ENCODE measurements around the gene RPS16.

Gene RPS16

DNA sequence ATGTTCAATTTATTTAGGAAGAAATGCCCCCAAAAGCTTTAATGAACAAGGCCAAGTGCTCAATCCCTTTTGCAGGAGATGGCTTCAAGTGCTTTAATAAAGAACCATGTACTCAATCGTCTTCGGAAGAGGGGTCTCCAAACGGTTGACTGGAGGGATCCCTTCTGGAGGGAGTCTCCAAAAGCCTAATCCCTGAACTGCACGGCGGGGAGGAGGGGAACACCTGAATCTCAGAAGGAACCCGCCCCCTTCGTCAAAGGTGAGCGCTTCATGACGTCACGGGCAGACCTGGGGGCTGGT, 45.3 kb downstream of the RPS16 start:
- H3K9me3 ChIP-seq (ENCODE audit: control insufficient read depth, insufficient read depth, low read depth, low read length), result no peaks in the 10 kb centered on the region
- peaks cover 59% of the 10 kb centered on the region for H3K36me3 ChIP-seq (ENCODE audit: control insufficient read depth, insufficient read depth, low read length)
- peak overlapping the region; percentile 71 for H3K4me3 ChIP-seq (ENCODE audit: low read depth, low read length)
- H3K27ac ChIP-seq (ENCODE audit: low read depth, low read length), result peak overlapping the region; percentile 85
- no peaks in the 10 kb centered on the region for H3K27me3 ChIP-seq (ENCODE audit: control insufficient read depth, insufficient read depth, low read length)
- H3K9ac ChIP-seq (ENCODE audit: low read length), result peak overlapping the region; percentile 93
- peaks cover 5% of the 10 kb centered on the region; the same call in 1 of the 2 replicates for H3K4me1 ChIP-seq (ENCODE audit: control insufficient read depth, insufficient read depth, low read length)

DNA sequence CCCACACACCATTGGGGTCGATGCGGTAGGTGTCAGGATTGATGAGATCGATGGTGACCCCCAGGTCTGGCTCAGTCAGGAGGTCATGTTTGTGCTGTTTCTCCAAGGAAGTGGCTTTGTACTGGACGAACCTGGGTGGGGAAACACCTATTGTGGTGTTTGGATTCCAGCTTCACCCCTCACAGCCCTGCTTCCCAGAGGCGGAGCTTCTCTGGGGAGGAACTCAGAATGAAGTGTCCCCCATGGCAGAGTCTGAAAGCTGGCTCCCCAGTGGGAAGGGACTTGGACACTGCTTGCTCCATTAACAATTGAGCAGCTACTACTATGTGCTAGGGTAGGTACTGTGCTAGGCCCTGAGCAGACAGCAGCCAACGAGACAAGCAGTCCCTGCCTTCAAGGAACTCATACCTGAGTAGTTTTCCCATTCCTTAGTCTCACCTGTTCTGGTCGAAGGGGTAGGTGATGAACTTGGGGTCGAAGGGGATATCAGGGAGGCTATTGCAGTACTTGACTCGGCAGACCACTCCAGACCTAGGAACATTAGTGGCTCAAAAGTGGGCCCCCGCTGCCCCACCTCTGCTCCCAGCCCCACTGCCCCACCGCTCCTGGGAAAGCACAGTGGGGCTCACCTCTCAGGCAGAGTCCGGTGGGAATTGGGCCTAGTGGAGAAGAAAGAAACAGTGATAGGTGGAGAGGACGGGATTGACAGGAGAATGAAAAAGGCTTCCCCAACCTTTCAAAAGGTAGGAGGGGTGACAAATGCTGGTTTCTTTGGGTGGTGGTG, 45.9 kb downstream of the RPS16 start:
- H3K4me1 ChIP-seq (ENCODE audit: control insufficient read depth, insufficient read depth, low read length), result peaks cover 5% of the 10 kb centered on the region; the same call in 1 of the 2 replicates
- H3K4me3 ChIP-seq (ENCODE audit: low read depth, low read length), result peak overlapping the region; percentile 71
- no peaks in the 10 kb centered on the region for H3K9me3 ChIP-seq (ENCODE audit: control insufficient read depth, insufficient read depth, low read depth, low read length)
- no peak overlapping the region for H3K27ac ChIP-seq (ENCODE audit: low read depth, low read length)
- H3K36me3 ChIP-seq (ENCODE audit: control insufficient read depth, insufficient read depth, low read length), result peaks cover 59% of the 10 kb centered on the region
- no peaks in the 10 kb centered on the region for H3K27me3 ChIP-seq (ENCODE audit: control insufficient read depth, insufficient read depth, low read length)
- peak overlapping the region; percentile 93 for H3K9ac ChIP-seq (ENCODE audit: low read length)

DNA sequence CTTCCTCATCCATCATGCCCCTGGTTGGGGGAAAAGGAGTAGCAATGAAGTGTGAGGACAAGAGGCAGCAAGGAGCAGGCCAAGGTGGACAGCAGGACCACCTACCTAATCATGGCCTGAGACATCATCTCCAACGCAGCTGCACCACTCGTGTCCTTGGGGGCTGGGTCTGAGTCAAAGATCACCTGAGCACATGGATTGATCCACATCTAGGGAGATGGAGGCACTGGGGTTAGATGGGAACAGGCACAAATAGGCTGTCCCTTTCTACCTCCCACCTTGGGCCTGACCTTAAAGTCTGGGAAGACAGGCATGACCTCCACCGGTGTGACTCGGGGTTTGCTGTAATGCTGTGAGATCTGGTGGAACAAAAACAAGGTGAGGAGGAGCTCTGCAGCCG, 47.1 kb downstream of the RPS16 start:
- Histone ChIP-seq H3K36me3 (ENCODE audit: control insufficient read depth, insufficient read depth, low read length) (peaks cover 61% of the 10 kb centered on the region), H3K27me3 (ENCODE audit: control insufficient read depth, insufficient read depth, low read length) (no peaks in the 10 kb centered on the region), H3K4me1 (ENCODE audit: control insufficient read depth, insufficient read depth, low read length) (peaks cover 5% of the 10 kb centered on the region; the same call in 1 of the 2 replicates), H3K4me3 (ENCODE audit: low read depth, low read length) (no peak overlapping the region), H3K9ac (ENCODE audit: low read length) (no peak overlapping the region), H3K27ac (ENCODE audit: low read depth, low read length) (no peak overlapping the region), H3K9me3 (ENCODE audit: control insufficient read depth, insufficient read depth, low read depth, low read length) (no peaks in the 10 kb centered on the region)

DNA sequence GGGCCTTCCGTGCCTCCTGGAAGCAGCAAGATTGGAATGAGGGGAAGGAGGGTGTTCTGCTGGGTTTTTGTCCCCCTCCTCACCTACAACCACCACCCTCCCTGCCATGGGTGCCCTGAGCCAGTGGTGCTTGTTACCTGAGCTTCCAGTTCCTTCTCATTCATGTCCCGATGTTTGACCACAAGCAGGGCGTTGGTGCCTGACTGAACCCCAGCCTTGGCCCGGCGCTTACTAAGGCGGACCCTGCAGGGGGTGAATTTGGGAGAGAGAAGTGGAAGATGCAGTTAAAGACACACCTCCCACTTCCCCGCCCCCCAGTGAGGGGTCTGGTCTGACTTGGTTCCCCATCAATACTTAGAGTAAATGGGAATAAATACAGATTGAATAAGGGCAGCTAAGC, 49.2 kb downstream of the RPS16 start:
- H3K27ac ChIP-seq (ENCODE audit: low read depth, low read length), result no peak overlapping the region
- H3K27me3 ChIP-seq (ENCODE audit: control insufficient read depth, insufficient read depth, low read length), result no peaks in the 10 kb centered on the region
- peaks cover 77% of the 10 kb centered on the region for H3K36me3 ChIP-seq (ENCODE audit: control insufficient read depth, insufficient read depth, low read length)
- H3K9ac ChIP-seq (ENCODE audit: low read length), result no peak overlapping the region
- H3K9me3 ChIP-seq (ENCODE audit: control insufficient read depth, insufficient read depth, low read depth, low read length), result no peaks in the 10 kb centered on the region
- H3K4me3 ChIP-seq (ENCODE audit: low read depth, low read length), result no peak overlapping the region
- H3K4me1 ChIP-seq (ENCODE audit: control insufficient read depth, insufficient read depth, low read length), result peaks cover 5% of the 10 kb centered on the region; the same call in 1 of the 2 replicates

DNA sequence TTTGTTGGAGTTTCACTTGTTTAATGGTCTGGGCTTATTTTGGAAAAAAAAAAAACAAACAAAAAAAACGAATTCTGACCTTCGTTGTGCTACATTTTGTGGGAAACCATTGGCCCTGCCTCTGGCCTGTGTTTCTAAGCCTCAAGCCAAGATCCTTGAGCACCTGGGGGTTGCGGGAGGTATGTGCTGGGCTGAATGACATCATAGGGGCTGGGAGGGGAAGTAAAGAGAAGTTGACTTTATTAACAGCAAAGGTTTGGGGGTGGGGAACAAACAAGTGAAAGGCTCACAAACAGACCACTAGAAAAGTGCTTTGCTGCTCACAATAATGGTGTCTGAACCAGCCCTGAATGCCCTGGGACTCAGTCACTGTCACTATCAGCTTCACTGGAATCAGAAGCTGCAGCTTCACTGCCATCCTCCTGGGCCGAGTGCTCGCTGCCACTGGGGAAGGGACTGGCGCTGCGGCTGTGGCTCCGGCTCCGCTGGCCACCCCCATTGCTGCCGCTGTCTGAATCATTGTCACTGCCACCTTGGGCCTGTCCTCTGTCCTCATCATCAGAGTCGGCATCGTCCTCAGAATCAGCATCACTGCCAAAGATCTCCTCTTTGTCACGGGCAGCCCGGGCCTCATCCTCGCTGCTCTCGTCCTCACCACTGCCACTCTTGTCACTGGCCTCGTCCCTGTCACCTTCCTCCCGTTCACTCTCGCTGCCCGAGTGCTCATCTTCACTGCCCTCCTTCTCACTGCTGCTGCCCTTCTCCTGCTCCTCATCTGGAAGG, 49.9 kb downstream of the RPS16 start:
- H3K36me3 ChIP-seq (ENCODE audit: control insufficient read depth, insufficient read depth, low read length), result peaks cover 84% of the 10 kb centered on the region
- H3K27ac ChIP-seq (ENCODE audit: low read depth, low read length), result no peak overlapping the region
- H3K4me3 ChIP-seq (ENCODE audit: low read depth, low read length), result no peak overlapping the region

DNA sequence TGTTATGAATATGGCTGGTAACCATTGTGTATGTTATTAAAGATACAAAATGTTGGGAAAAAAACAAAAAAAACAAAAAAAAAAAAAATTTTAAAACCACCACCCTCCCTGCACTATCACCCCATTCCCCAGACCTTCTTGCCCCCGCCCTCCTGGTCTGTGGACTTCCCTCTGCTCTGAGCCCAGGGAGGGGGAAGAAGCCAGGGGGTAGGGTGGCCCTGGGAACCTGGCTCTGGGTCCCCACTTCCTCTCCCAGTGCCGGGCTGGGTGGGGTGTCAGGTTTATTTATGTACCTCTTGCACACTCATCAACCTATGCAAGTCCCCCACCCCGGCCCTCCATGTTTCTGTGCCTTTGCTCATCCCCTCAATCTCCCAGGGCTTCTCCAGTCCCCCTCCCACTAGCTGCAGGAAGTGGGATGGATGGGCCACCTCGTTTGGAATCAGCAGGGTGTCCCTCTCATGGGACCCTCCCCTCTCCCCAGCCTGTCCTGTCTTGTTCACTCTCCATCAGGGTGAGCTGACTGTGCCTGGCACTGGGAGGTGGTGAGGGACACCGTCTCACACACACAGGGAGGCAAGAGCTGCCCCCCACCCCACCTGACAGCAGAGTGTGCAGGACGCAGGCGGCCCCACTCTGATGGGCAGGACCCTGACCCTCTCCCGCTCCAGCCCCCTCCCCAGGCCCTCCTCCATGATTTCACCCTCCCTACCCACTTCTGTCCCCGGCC, 50.7 kb downstream of the RPS16 start:
- Histone ChIP-seq H3K27ac (ENCODE audit: low read depth, low read length) (no peak overlapping the region), H3K4me3 (ENCODE audit: low read depth, low read length) (no peak overlapping the region), H3K4me1 (ENCODE audit: control insufficient read depth, insufficient read depth, low read length) (peaks cover 3% of the 10 kb centered on the region; the same call in 1 of the 2 replicates), H3K9me3 (ENCODE audit: control insufficient read depth, insufficient read depth, low read depth, low read length) (no peaks in the 10 kb centered on the region), H3K27me3 (ENCODE audit: control insufficient read depth, insufficient read depth, low read length) (no peaks in the 10 kb centered on the region), H3K9ac (ENCODE audit: low read length) (no peak overlapping the region), H3K36me3 (ENCODE audit: control insufficient read depth, insufficient read depth, low read length) (peaks cover 92% of the 10 kb centered on the region)

More for the DNA sequence above, 49.9 kb downstream of the RPS16 start:
- Histone ChIP-seq H3K27me3 (ENCODE audit: control insufficient read depth, insufficient read depth, low read length) (no peaks in the 10 kb centered on the region), H3K9me3 (ENCODE audit: control insufficient read depth, insufficient read depth, low read depth, low read length) (no peaks in the 10 kb centered on the region), H3K4me1 (ENCODE audit: control insufficient read depth, insufficient read depth, low read length) (peaks cover 5% of the 10 kb centered on the region; the same call in 1 of the 2 replicates), H3K9ac (ENCODE audit: low read length) (no peak overlapping the region)
